ENCODE measurements around the gene SORBS1.

Gene SORBS1

DNA sequence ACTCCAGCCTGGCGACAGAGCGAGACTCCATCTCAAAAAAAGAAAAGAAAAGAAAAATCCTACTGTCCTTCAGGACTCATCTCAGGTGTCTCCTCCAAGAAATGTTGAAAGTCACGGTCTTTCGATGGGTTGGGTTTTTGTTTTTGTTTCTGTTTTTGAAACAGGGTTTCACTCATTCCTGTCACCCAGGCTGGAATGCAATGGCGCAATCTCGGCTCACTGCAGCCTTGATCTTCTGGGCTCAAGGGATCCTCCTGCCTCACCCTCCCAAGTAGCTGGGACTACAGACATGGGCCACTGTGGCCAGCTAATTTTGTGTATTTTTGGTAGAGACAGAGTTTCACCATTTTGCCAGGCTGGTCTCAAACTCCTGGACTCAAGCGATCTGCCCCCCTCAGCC, 3.1 kb upstream of the SORBS1 start:
- no peak for DNase-seq

- DNase-seq = no peak
Measured at GRCh38 chr10:95562341-95562965, 1.3 kb upstream of the SORBS1 start.

DNA sequence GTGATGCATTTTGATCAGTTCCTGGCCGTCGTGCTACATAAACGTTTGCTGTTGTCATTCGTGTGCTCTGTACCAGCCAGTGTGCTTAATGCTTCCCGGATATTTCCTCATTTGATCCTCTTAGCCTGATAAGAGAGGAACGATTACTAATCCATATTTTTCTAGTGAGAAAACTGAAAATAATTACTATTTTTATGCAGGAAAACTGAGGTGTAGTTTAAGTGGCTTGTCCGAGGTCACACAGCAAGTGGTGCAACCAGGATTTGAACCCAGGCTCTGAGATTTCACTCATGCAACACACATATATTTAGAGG, 650 bp upstream of the SORBS1 start:
- no peak for DNase-seq

DNA sequence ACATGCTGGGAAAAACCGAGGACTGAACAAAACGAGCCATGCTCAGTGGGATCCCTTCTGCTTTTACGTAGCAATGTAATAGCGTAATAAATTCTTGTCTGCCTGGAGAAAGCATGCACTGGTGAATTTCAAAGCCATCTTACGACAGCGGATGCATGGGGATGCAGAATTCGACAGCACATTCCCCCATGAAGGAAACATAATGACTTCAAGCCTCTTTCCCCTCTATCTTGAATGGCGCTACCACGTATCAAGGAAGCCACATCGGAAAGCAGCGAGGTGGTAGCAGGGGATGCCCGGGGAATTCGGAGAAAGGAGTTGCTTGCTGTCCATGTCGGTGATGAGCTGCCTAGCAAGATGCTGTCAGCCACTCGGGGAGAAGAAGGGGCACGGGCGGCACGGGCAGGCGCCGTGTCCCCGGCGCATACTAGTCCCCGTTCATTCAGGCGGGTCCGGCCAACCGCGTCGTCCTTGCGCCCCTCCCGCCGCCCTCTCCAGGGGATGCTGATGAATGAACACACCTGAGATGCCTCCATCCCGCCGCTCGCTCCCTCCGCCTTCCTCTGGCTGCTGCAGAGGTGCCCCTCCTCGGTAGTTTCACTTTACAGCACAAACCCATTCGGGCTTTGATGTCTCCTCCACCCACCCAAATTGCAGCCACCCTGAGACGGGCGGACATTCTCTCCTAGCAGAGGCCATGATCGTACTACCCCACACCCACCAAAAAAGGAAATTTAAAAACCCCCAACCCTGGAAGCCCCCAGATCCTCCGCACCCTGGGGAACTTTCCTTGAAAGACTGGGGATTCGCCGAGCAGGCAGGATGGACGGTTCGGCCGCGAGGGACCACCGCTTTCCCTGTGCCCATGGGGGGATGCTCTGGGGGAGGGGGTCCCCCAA, 644 bp downstream of the SORBS1 start:
- peak; percentile 13 for DNase-seq

- DNase-seq = no peak
Measured at GRCh38 chr10:95559896-95560277, 1.3 kb downstream of the SORBS1 start.

GRCh38 chr10:95559471-95559870, 1.7 kb downstream of the SORBS1 start:
- no peak for DNase-seq

DNA sequence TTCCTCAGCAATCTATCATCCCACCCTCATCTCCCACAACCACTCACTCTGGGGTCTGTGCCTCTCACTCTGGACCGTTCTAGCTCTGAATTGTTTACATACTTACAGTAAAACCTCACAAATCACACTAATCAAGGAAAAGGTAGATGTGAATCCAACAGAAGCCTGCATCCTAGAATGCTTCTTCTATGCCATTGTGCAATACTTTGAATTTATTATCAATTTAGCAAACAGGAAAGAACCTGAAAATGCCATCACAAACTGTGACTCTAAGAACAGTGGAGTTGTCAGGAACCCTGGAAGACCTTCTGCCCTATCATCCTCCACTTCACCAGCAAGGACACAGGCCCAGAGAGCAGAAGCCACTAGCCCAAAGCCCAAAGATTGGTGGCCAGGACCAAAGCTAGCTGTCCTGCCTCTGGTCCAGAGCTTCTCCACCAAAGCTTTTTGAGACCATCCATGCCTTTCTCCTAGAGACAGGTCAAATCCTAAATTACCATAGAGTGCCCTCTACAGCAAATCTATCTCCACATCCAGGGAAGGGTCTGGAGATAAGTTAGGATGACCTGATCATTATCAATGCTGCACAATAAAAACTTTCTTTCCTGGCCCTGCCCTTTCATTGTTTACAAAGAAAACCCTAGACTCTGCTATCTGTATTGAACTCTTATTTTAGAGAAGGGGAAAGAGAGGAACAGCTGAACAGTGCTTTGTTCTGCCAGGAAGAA, 2.4 kb downstream of the SORBS1 start:
- no peak for DNase-seq

DNA sequence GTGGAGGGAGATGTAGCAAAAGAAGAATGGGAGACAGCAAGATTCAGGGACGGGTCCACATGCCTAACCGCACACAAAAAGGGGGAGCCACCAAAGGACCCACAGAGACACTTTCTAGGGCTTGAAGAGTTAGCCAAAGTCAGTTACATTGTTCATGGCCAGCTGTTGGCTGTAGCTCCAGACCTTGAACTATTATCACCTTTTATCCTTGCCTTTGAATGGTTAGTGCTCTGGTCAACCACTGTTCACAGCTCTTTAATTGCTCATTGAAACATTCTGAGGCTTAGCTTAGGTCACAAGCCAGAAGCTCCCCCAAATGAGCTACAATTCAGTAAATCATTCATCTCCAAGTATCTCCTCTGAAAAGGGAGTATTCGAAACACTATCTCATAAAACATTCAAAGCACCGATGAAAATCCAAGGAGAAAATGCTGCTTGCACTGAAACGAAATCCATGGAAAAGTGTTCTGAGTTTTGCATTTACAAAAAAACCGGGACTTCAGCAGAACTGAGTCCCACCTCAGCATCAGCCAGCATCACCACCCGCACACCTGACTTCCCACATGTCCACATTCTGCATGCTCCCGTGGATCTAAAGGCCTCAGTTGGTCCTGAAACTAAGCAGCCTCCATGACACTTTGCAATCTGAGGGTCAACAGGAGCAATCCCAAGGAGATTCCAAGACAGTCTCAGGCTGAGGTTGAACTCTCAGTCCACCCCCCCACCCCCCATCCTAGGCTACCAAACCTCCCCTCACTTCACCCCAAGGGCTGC, 4.0 kb downstream of the SORBS1 start:
- no peak for DNase-seq

GRCh38 chr10:95553674-95554073, 7.5 kb downstream of the SORBS1 start:
- no peak for DNase-seq

- DNase-seq = no peak
Measured at GRCh38 chr10:95552679-95553342, 8.4 kb downstream of the SORBS1 start.

DNA sequence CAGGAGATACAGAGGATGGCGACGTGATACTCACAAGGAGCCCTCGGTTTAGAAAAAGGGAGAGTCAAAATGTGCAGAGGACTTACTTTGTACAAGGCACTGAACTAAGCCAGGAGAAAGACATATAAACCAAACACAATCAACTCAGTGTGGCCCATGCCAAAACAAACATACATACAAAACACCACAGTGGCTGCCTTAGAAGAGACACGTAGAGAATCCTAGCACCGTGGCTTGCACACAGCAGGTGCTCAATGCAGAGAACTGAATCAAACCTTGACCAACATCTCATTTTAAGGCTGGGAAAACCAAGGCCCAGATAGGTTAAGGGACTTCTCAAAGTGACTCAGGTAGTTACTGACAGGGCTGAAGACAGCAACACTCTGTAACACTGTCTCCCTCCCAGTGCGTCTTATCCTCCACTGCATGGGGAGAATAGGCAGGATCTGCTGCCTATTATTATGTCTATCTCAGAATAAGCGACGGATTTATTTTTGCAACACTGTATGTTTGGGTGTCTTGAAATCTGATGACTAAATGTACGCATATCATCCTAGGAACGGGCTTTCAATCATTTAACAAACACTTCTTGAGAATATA, 11.0 kb downstream of the SORBS1 start:
- no peak for DNase-seq

DNA sequence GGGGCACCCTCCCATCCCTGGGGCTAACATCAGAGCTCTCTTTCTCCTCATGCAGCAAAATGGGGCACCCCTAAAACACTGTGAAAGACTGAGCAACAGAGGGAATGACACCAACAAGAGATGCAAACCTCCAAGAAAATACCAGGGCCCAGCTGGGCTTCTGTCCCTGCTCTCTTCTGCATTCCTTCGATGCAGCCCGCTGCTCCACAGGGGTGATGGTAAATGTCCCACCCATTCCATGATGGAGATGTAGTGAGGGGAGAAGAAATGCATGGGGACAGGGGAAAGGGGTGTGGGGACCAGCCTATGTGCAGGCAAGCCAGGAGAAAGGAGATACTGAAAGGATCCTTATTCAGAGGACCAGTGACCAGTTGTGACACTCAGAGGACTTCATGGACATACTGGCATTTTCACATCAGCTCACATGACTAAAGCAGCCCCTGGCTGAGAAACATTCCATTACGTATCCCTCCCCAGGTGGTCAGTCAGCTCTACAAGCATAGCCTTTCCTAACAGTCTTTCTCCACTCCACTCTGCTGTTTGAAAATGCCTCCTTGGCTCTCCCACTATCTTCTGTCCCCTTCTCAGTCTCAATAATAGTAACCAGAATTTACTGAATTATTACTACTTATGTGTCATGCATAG, 13.3 kb downstream of the SORBS1 start:
- no peak for DNase-seq

GRCh38 chr10:95547197-95547596, 14.0 kb downstream of the SORBS1 start:
- no peak for DNase-seq

DNA sequence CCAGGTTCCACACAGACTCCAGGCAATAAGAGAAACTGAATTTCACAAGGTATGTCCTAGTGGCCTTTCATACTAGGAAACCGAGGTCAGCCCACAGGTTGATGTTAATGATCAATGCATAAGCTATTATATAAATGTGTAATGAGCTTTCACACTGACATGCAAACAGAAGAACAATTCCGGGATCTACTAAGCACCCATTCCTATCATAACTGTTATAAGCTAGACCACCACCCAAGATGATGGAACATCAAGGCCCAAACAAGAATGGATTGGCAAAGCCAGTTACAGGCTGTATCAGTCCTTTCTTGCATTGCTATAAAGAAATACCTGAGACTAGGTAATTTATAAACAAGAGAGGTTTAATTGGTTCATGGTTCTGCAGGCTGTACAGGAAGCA, 15.2 kb downstream of the SORBS1 start:
- DNase-seq = no peak

GRCh38 chr10:95544783-95545500, 16.2 kb downstream of the SORBS1 start:
- no peak for DNase-seq

DNA sequence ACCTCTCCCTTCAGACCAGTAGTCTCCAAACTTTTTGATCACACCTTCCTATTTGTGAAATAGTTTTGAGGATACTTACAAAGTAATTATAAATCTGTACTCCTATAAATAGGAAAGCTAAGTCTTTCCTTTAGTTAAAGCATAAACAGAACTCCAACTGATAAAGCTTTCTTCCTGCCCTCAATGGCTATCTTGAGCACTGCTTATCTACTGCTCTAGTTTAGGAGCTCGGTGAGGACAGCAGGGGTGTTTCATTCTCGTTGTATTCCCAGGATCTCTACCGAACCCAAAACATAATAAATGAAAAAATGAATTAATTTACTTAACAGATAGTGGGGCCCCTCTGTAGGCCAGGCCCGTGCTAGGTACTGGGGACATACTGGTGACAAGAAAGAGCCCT, 17.7 kb downstream of the SORBS1 start:
- no peak for DNase-seq

GRCh38 chr10:95542761-95543160, 18.4 kb downstream of the SORBS1 start:
- no peak for DNase-seq

GRCh38 chr10:95542330-95542729, 18.8 kb downstream of the SORBS1 start:
- DNase-seq = no peak

DNA sequence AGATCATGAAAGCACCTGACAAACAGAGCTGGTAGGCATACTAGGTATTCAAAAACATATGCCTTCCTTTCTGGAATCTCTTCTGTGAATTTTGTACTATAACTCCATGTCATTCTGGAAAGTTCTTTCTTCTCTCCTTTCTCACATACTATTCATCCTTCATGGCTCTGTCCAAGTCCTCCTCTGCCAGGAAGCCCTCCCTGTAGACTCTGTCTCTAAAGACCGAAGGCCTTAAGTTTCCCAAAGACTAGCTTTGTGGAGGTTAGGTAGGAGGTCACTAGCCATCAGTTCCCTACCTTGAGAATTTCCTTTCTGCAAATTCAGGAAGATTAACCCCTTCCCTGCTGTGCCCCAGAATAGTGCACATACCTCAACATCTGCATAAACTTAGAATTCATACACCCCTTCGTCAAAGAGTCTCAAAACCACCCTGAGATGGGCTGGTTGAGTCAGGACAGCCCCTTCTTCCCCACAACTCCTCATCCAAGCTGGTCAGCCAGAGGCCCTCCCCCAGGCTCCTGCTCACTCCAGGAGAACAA, 20.6 kb downstream of the SORBS1 start:
- DNase-seq = no peak

DNA sequence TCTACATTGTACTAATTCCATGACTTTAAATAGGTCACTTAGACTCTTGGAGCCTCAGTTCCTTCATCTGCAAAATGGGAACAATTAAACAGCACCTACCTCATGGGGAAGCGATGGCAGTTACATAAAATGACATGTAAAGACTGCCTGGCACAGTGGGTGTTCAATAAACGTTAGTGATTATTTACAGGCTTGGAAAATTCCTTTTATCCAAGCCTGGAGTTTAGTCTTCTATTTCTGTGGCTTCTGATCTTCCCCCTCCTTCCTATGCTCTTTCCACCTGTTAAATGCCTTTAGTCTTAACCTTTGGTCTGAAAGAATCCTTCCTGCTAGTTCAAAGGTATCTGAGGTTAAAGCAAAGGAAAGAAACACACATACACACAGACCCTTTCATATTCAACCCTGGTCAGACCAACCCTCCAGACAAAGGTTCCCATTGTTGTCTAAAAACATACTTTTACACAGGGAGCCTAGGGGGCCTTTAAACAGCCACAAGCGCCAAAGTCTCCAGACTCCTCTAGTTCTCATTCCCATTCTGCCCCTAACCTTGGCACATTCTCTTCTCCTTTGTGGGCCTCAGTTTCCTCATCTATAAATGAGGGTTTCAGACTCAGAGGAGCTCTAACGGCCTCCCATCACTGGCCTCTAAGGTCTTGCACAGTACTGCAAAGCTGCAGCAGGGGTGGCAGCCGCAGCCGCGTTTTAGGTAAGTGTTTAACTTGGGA, 21.4 kb downstream of the SORBS1 start:
- DNase-seq = no peak

Data from inflammatory macrophage treated with lipopolysaccharide for 4 hours (primary cell).